ENCODE measurements around the gene TNS1.

DNA sequence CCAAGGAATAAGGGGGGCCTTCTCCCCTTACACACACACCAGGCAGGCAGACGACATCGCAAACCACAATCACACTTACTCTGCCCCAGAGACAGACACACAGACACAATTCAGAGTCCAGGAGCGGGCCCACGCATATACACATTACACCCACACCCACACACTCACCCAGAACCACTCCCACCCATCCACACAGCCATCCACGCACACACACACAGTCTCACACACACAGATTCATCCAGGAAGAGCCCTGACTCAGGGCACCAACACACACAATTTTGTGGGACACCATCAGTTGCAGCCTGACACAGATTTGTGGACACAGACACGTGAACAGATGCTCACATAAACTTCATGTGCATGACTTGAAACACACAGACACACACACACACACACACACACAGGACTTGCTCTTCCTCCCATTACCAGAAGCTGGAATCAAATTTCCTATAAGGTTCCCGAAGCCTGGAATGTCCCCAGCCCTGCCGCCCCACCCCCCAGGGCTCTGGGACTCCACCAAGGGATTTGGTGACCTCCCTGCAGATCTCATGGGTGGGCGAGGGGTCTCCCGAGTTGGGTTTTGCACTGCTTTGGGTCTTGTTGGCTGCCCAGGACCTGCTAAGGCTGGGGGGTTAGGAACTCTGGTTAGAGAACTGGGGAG is 23.5 kb downstream of the TNS1 start:
- TF ChIP-seq, protein P1, sequence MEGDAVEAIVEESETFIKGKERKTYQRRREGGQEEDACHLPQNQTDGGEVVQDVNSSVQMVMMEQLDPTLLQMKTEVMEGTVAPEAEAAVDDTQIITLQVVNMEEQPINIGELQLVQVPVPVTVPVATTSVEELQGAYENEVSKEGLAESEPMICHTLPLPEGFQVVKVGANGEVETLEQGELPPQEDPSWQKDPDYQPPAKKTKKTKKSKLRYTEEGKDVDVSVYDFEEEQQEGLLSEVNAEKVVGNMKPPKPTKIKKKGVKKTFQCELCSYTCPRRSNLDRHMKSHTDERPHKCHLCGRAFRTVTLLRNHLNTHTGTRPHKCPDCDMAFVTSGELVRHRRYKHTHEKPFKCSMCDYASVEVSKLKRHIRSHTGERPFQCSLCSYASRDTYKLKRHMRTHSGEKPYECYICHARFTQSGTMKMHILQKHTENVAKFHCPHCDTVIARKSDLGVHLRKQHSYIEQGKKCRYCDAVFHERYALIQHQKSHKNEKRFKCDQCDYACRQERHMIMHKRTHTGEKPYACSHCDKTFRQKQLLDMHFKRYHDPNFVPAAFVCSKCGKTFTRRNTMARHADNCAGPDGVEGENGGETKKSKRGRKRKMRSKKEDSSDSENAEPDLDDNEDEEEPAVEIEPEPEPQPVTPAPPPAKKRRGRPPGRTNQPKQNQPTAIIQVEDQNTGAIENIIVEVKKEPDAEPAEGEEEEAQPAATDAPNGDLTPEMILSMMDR (IDR thresholded peaks at IDR 0.05; ENCODE audit: low read length) = no peak
- TF ChIP-seq EZH2 (optimal IDR thresholded peaks at IDR 0.05; ENCODE audit: low read depth, low read length) = no peak

Measured in MM.1S (cell line).